ENCODE data around the gene DCTN1.
"Not testable (repeated sequence)": the region's sequence is repeated elsewhere in the genome, so short reads cannot be mapped to it uniquely, and the experiment has no call there.

The DCTN1 gene

DNA sequence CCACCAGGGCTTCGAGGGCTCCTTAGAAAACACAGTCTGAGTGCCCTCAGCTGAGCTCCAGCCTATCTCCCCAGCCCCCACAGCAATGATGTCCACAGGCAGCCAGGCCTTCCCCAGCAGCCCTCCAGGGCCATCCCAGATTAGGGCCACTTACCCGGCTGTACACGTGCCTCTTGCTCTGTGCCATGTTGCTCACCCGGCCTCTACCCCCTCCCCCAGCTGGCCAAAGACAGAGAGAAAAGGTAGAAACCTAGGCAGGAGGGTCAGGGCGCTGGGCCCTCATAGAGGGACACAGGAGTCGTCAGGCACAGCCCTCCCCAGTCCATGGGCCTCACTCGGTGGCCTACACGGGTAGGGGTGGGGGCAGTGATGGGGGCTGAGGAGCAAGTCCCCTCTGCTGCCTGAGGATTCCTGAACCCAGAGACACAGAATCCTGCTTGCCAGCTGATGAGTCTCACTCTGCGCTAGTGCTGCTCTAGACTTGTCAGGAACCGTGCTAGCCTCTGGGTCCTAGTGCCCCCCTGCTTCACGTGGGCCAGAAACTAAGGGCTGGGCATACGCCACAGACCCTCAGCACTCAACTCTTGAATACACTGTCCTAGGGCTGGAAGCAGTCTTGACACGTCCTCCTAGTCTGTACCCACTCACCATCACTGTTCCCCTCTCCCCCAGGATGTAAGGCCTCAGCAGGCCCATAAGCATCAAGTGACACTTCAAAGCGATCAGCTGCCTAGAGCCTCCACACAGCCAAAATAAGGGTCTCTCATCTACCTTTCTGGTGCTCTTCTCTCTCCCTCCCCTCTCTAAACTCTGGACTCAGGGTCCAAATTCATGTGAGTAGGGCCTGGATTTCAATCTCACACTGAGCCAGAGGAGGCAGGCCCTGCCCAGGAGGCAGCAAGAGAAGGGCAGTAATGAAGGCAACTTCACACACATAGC is at the start of gene DCTN1:
TSS of gene DCTN1 (minus strand) at position 461 of the 939 bp plus-strand sequence. CDS start at position 187, 274 bp downstream.
- peak; percentile 92 for DNase-seq (ENCODE audit: low spot score)

DNA sequence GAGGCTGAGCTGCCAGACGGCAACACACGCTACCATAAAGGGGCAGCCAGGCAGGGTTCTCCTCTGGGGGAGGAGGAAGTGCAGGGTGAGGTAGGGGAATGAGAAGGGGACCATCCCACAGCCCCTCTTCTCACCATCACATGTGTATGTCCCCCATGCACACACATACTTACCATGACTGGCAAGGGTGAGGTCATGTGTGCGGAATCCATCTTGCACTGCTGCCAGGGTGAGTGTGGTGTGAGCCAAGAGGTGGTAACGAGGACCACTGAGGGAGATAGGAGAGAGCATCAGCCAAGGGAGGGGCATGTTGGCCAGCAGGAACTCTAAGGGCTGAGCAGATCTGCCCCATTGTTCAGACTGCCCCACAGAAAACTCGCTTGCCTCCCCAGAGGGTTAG is 48.6 kb upstream of the DCTN1 start:
- no peak for DNase-seq (ENCODE audit: low spot score)

DNA sequence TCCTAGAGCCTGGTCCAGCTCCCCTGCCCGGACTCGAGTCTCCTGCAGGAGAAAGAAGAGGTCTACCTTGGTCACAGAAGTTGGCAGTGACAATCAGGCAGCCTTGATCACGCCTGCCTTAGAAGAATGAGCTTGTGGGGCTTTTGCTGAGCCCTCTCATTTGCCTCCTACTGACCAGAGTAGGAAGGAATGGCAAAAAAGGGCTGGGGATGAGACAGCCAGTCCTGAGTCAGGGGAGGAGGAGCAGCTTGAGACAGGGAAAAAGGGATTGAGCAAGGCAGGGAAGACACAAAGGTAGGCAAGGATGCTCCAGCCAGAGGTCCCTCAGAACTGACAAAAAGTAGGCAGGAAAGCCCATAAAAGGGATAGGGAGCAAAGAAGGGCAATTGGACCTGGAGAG is 47.4 kb upstream of the DCTN1 start:
- DNase-seq (ENCODE audit: low spot score) = no peak

DNA sequence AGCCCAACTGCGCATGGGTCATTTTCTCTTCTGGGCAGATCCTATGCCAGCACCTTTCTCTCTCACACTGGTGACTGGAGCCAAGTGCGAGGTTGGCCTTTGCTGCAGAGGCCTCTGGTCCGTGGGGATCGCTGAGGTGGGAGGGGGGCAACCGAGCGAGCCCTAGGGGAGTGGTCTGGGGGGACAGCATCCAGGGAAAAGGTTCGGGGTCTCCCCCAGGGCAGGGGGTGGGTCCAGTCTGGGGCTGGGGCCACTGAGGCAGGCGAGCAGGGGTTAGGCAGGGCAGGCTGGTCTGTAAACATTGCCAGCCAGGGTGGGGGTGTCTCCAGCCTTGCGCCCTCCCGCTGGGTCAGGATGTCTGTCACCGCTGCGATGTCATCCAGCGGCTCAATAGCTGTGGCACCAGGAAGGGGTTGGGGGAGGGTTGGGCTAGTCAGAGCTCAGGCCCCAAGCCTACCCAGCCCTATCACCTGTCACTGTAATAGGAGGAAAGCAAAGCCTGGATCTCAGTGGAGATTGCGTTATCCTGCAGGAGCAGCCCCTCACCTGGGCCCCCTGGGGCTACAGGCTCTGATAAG is 46.2 kb upstream of the DCTN1 start:
- DNase-seq (ENCODE audit: low spot score) = no peak

DNA sequence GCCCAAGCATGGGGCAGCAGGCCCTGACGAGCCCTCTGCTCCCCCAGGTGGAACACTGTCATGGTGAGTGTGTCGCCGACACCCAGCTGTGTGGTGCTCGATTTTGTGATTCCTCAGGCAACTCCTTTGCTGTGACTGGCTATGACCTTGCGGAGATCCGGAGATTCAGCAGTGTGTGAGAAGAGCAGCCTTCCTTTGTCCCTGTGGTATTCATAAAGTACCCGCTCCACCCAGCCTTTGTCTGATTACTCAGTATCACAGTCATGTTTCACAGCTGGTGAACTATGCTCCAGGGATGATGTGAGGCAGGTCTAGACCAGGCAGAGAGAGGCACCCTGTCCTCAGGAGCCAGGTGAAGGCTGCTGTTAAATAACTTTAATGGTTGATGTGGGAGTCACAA is 45.4 kb upstream of the DCTN1 start:
- no peak for DNase-seq (ENCODE audit: low spot score)

DNA sequence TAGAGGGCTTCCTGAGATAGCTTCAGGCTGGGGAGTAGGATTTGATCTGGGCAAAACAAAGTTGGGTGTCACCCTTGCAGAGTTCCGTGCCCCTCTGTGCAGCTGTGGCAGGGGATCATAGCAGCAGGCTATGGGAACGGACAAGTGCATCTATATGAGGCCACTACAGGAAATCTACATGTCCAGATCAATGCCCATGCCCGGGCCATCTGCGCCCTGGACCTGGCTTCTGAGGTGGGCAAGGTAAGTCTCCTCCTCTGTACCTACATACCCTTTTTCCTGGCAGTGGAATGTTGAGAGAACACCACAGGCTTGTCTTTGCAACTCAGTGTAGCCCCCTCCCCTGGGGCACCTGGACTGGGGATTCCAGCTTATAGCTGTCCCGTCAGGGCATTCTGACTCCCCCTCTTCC is 44.9 kb upstream of the DCTN1 start:
- no peak for DNase-seq (ENCODE audit: low spot score)

DNA sequence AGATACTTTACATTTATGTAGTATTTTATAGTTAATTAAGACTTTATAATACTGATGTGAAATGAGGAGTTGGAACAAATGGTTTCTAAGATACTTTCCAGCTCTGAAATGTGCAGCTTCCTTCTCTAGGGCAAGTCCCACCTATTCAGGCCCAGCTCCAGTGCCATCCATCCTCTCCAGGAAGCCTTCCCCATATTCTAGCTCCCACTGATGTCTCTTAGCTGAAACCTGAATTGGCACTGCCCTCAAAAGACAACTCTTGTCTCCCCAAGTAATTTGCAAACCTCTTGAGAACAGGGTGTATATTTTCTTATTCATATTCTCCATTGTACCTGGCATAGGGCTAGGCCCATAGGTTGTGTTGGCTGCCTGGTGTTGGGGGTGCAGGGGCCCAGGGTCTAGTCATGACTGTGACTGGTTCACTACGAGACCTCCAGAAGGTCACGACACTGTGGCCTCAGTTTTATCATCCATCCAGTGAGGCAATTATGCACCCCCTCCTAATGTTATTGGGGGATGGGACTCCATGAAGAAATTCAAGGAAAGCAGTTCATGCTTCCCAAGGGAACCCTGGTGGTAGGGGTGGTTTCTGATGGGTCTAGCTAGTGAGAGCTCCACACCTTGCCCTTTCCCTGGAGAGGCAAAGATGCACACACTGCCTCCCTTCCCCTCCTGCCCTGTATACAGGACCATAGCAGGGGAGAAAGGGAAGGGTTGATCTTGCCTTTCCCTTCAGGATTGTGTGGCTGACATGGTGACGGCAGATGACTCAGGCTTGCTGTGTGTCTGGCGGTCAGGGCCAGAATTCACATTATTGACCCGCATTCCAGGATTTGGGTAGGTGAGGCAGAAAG is 44.3 kb upstream of the DCTN1 start:
- no peak for DNase-seq (ENCODE audit: low spot score)

DNA sequence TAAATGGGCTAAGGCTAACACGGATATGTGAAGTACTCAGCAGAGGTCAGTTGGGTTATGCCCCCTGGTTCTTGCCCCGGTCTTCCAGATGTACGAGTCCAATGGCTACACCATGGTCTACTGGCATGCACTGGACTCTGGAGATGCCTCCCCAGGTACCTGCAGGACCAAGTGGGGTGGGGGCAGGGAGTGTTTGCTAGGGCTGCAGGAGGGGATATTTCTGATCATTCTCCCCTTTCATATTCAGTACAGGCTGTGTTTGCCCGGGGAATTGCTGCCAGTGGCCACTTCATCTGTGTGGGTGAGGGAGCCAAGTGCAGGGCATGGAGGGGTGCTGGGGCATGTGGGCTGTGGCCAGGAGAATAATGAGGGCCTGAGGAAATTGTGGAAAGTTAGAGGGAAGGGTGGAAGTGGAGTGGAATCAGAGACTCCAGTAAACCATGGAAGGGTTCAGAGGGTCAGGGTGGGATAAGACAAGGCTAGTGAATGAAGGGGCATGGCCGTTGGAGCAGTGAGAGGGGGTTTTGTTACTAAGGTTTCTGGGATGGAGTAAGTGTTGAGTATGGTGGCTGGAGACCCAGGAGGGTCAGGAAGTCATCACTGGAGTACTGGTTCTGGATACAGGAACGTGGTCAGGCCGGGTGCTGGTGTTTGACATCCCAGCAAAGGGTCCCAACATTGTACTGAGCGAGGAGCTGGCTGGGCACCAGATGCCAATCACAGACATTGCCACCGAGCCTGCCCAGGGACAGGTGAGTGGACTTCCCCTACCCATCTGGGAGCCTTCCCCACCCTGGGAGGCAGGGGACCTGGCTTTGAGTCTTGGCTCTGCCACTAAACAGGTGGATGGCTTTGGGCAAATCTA is 43.4 kb upstream of the DCTN1 start:
- DNase-seq (ENCODE audit: low spot score) = no peak

DNA sequence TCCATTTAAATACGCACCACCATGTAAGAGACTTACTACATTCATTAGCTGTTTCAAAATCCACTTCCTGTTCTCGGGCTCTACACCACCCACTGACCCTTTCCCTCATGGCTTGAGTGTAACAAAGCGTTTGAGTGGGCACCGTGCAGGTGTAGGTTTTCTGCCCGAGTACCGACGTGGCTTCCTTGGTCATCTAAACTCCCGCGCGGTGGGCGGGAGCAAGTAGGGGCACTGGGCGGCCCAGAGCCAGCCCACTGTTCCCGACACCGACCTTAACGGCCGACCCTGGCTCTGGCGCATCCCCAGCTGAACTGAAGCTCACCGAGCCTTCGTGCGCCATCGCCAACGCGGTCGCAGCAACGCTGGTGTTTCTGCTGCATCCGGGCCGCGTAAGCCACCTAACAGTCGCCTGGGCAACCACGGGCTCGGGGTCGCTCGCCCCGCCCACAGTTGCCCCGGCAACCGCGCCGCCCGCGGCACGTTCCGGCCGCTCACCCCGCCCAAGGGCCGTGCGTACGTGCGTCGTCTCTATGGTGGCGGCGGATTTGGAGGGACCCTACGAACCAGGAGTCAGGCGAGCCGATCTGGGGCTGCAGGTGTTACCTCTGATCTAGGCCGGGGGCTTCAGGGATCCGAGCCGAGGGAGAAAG is 41.2 kb upstream of the DCTN1 start, which contains the start of the genes C2orf81 and WDR54:
TSS of gene C2orf81 (minus strand) at position 399 of the 650 bp plus-strand sequence. CDS start at position 340, 59 bp downstream.
TSS of gene WDR54 (plus strand) at position 510 of the 650 bp plus-strand sequence. CDS start 424 bp downstream, outside the sequence.
- peak; percentile 90 for DNase-seq (ENCODE audit: low spot score)

DNA sequence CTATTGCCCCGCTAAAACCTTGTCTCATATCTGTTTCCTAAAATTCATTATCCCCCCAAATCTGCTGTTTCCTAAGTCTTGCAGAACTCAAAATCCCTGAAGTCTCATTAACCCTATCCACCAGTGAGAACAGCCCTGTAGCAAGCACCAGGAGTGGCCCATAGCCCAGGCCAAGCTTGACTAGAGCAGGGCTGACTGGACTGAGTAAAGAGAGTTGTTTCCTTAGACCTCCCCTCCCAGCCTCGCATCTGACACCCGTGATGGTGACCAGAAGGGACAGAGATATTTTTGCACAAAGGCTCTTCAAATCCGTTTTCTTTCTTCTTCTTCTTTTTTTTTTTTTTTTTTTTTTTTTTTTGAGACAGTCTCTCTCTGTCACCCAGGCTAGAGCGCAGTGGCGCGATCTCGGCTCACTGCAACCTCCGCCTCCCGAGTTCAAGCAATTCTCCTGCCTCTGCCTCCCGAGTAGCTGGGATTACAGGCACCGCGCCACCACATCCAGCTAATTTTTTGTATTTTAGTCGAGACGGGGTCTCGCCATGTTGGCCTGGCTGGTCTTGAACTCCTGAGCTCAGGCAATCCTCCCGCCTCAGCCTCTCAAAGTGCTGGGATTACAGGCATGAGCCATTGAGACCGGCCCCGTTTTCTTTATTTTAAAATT is 40.5 kb upstream of the DCTN1 start:
- not testable (repeated sequence) for DNase-seq (ENCODE audit: low spot score)

DNA sequence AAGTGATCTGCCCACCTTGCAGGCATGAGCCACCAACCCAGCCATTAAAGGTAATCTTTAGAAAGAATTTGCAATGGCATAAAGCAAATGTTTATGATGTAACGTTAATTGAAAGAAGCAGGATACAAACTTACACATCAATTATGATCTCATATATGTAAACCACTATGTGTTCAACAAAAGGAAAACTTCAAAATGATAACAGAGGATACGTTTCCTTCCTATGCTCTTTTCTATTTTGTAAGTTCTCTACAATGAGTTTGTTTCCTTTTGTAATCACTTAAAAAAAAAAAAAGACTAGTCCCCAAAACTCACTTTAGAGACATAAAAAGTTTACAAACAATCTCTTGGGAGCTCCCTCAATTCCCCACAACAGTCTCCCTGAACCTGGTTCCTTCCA is 39.9 kb upstream of the DCTN1 start:
- DNase-seq (ENCODE audit: low spot score) = no peak

DNA sequence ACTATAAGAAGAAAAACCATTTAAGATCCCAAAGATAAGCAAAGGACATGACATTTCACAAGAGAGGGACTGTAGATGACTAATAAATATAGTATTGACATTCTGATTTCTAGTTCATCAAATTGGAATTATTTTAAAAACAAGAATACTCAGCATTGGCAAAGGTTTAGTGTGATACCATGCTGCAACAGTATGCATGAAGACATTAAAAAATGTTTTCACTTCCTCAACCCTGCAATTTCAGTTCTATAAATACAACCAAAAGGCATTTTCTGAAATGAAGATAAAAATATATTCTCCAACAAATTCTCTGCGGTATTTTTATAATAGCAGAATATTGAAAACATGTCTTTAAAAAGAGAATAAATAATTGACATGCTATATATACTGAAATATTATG is 39.2 kb upstream of the DCTN1 start:
- no peak for DNase-seq (ENCODE audit: low spot score)

DNA sequence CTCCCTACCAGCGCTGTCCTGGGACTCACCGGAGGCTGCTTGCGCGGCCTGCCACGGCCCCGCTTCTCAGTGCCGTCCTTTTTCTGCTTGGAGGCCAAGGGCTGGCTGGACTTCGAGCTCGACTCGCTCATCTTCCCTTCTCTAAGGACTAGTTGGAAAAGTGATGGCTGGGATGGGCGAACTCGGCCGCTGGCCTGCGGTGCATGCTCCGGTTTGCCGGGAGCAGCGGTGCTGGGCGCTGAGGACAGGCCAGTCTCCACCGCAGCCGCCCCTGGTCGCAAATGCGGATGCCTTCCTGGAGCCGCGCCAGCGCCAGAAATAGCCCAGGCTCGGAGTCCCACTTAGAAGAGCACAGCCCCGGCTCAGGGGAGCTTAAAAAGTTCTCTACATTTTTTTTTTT is 38.2 kb upstream of the DCTN1 start:
- DNase-seq (ENCODE audit: low spot score) = no peak

DNA sequence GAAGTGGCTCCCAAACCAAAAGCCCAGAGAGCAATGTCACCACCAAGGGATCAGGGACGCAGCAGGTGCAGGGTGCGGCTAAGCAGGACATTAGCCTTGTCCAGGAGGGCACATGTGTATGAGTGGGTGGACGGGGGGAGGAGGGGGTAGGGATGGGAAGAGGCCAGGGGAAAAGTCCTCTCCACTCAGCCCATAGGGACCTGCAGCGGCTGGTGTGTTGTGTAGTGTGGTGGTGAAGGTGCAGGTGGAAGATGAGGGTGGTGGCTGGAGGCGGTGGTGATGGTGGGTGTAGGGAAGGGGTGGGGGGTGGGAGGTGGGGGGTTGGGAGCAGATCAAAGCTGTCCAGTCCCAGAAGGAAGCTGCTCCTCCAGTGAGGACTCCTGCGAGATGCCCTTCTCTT is 37.7 kb upstream of the DCTN1 start:
- DNase-seq (ENCODE audit: low spot score) = no peak

DNA sequence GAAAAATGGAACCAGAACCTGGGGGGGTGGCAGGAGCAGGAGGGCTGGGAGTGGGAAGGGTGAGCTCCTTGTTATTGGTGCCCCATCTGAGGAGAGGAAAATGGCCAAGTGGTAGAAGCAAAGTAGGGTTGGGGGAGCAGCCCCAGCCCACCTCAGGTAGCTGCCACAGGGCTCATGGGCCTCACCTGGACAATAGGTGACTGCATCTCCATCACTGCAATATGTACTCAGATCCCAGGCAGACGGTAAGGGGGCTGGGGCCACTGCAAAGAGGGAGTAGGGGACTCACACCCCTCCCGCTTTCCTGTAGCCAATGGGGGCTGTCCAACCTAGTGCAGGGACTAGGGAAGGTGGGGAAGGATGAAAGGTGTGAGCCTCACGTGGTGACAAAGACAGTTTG is 37.1 kb upstream of the DCTN1 start:
- DNase-seq (ENCODE audit: low spot score) = no peak

DNA sequence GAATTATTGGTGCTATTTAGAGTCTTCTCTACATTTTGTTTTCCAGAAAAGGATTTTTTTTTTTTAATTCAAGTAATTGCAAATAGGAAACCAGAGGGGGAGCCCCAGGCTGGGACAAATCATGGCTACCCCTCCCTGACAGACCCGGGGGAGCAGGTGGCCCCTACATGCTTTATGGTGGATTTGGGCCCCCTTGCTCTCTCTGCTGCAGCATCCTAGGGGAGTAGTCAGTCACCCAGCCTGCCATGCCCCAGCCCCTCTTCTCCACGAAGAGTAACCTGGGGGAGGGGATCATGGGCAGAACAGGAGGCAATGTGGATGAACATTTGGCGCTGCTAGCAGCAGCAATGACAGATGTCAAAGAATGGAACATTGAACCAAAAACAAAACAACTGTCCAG is 36.7 kb upstream of the DCTN1 start:
- DNase-seq (ENCODE audit: low spot score) = no peak

DNA sequence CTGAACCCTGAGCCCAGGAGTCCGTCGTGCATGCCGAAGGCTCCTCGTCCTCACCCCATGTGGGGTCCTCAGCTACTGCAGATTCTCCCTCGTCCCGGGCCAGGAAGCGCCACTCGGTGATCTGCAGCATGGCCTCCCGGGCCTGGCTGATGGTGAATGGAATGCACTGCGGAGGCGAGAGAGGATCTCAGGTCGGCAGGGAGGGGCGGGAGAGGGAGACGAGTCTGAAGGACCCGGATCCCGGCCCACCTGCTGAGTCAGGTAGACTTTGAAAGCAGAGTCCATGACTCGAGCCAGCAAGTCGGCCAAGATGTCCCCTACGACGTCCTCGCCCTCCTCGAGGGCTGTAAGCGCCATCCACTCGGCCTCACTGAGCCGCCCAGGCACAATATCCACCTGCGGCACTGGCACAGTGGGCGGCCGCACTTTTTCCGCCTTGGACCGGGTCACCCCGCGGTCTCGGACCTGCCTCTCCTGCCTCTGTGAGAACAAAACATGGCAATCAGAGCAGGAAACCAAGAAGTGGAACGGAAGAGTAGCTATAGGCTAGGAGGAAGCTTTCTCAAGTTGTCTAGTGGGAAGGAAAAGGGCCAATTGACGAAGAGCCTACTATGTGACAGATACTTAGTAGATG is 35.8 kb upstream of the DCTN1 start:
- DNase-seq (ENCODE audit: low spot score) = no peak

DNA sequence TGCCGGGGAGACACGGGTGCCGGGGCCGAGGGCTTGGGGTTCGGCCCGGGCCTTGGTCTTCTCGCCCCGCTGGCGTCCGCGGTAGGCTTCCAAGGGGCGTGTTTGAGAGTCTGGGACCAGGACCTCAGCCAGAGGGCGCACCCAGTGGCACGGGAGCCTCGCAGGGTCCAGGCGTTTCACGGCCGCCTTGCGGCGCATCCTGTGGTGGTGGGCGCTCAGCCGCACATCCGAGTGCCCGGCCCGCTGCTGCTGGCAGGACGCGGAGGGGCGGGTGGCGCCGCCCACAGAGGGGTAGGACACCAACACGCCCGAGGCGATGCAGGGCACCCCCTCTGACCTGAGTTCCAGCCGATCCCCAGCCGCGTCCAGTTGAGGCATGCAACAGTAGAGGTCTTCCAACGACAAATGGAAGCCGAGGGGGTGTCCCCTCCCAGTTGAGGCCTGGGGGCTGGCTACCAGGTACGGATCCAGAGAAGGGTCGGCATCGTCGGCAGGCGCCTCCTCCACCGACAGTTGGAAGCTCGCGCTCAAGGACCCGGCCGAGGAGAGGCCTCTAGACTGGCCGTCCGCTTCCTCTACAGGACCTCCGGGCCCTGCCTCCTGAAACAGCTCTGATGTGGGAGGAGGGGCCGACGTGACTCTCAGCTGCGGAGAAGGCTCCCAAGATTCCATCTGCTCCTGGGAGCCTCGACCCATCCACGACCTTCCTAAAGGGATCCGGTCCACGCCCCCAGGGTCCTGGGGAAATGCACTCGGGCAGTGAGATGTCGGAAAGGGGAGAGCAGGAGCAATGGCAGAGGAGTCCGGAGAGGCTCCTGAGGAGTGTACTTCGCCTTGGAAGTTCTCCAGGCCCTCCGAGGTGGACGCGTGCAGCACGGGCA is 35.0 kb upstream of the DCTN1 start:
- DNase-seq (ENCODE audit: low spot score) = peak; percentile 70

DNA sequence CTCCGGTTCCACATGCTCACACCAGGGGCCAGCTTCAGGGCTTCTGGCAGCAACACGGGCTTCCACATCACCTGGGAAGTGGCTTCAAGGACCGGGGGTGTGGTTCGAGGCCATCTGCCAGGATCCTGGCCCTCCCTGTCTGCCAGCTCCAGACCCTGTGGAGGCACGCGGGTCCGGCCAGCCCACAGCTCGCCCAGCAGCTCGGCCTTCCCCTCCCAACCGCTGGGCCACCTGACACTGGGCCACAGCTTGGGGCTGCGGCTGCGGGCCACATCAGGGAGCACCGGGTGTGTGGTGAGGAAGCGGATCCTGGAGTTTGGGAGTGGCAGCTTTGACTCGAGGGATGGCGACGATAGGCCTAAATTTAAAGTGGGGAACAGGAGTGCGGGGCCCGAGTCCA is 34.3 kb upstream of the DCTN1 start:
- no peak for DNase-seq (ENCODE audit: low spot score)

Measured in Ammon's horn (tissue), 1 donor.